LoVo (cell line): ENCODE results near the gene TCP11.

Experiments
- DNase-seq: peaks from one replicate; pipeline ENCODE4 v3.0.0-alpha.2; 2016; ENCODE audit warnings: low spot score

Gene TCP11

DNA sequence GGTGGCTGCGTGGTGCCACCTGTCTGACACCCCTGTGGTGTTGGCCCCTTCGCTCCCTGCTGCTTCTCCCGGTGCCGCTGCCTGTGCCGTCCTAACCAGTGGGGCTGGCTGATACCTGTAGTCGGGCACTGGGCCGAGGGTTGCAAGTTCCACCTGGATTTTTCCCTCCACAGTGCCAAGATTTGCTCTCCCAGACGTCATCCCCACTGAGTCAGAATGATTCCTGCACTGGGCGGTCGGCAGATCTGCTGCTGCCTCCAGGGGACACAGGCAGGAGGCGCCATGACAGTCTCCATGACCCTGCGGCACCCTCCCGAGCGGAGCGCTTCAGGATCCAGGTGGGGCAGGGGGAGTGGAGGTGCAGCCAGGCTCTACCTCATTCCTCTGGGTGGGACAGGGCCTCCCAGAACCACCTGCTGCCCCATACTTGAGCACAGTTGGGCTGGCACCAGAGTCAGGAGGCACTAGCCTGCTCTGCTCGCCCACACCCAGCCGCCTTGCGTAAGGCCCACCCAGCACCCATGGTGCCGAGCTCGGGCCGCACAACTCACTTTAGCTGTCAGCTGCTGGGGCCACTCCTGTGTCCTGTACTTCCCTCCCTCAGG lies 60.2 kb downstream of the TCP11 start:
- no peak for DNase-seq

GRCh38 chr6:35080016-35080680 lies 61.0 kb downstream of the TCP11 start:
- no peak for DNase-seq

DNA sequence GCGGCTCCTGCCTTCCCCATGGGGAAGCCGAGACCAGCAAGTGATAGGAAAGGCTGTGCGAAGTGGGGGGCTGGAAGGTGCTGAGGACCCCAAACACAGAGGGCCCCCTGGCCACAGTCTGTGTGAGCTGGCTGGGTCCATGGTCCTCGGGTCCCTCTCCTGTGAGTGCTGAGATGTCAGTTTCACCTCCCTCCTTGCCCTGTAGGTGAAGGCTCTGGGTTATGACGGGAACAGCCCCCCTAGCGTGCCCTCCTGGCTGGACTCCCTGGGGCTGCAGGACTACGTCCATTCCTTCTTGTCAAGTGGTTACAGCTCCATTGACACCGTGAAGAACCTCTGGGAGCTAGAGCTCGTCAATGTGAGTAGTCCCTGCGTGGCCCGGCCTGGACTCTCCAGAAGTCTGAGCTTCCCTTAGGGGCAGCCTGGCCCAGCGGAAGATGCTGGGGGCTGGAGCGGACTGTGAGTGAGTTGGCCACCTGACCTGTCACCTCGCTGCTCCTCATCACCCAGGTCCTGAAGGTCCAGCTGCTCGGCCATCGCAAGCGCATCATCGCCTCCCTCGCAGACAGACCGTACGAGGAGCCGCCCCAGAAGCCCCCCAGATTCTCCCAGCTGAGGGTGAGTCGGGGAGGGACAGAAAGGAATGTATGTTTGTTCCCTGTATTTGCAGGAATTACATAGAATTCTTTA lies 61.7 kb downstream of the TCP11 start:
- DNase-seq, result no peak

GRCh38 chr6:35078896-35079295 lies 62.2 kb downstream of the TCP11 start:
- no peak for DNase-seq

- DNase-seq, result no peak
These were observed 62.8 kb downstream of the TCP11 start for GRCh38 chr6:35078226-35078850.

- no peak for DNase-seq
These were observed 63.4 kb downstream of the TCP11 start for GRCh38 chr6:35077713-35078105.

DNA sequence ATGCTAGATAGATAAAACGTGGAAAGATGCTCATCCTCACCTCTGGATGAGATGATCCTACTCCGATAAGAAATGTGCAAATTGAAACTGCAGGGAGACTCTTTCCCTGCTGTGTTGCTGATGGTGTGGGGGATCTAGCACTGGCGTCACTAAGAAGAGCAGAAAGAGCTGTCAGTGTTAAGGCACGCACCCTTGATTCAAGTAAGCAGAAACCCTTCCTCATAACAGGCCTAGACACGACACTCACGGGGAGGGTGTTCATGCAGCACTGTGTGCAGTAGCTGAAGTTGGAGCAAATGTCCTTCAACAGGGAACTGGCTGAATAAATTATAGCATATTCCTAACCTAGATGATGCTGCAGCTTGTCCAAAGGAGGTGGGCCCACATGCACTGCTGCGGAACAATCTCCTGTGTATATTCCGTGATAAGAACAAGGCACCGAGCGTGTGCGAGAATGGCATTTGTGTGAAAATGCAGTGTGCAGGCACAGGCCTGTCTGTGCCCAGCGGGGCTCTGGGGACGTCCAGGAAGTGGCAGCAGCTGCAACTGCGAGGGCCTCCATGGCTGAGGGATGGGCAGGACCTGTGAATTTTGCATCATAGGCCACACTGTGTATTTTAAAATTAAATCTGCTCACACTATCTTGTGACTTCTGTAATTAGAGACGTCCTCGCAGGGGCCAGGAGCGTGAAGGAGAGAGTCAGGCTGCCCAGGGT lies 64.0 kb downstream of the TCP11 start:
- no peak for DNase-seq

DNA sequence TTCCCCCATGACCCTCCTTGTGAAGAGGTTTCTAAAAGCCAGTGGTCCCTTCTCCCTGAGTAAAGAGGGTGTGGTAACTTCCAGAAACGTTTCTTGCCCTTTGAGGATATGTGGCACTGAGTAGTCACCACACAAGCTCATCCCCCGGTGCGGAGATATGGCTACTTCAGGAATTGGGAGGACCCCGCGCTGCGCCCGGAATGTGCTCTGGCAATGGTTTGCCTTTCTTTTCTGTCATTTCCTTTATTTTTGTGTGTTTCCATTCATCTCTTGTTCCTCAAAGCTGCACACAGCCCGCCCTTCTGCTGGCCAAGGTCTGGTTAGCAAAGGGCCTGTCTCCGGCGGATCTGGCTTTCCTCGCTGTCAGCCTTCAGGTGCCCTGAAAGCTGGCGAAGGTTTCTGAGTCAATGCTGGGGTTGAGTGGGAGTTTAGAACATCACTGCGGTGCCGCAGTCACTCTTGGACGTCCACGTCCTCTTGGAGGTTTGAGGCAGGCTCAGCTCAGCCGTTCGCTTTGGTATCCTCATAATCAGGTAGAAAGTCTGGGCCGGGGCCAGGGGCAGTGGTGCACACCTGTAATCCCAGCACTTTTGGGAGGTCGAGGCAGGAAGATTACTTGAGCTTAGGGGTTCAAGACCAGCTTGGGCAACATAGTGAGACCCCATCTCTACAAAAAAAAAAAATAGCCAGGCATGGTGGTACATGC lies 67.2 kb downstream of the TCP11 start:
- no peak for DNase-seq

DNA sequence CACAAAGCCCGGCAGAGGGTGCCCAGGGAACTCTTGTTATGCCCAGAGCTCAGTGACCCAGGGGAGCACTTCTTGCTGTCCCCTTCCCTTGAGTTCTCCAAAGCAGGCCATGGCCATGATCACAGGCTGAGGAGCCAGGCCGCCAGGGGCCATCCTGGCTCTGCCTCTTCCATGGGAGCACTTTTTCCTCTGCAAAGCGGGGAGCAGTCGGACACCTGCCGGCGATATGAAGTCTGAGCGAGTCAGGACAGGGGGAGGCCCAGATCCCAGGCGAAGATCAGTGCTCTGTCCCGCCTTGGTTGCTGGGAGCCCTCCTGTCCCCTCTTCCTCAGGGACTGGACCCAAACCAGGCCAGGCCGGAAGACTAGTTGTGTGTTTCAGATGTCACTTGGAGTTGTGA lies 67.9 kb downstream of the TCP11 start:
- DNase-seq, result no peak

DNA sequence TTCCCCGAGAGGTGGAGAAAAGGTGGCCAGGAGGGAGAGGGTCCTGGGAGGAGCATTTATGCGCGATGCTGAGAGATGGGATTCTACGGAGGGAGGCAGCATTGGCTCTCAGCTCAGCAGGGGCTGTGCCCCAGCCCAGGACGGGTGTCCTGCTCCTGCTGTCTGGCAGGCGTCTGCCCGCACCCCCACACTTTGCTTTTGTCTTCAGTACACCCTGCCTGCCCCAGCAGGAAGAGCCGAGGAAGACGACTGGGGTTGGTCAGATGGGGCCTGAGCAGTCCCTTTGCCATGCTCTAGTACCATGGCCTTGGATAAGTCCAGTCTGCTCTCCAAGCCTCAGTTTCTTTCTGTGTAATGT lies 68.5 kb downstream of the TCP11 start:
- DNase-seq, result no peak

- DNase-seq, result no peak
These were observed 69.0 kb downstream of the TCP11 start for GRCh38 chr6:35072051-35072697.

DNA sequence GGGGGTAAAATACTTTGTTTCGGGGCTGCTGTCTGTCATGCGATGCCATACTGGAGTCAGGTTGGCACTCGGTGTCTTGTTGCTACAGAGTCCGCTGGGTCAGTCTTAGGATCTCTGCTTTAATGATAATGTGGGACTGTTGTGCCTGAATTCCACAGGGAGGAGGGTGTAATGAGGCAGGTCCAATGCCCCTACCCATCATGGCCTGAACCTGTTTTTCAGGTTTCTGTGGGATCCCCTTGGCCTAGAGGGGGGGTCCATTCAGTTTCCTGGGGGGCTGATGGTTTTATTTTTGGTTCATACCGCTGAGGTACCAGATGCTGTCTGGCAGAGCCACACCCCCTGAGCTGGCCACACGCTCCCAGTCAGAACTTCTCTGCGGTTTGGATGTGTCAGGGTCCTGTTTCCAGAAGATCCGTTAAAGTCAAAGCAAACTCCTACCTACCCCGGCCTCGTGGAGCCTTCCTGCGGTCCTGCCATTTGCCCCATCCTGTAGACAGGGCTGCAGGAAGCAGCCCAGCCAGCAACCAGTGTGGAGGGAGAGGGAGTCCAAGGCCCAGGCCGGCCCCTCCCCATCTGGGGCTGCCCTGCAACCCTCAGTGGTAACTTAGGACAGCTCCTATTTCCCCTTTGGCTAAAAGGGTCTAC lies 69.7 kb downstream of the TCP11 start:
- DNase-seq, result no peak

DNA sequence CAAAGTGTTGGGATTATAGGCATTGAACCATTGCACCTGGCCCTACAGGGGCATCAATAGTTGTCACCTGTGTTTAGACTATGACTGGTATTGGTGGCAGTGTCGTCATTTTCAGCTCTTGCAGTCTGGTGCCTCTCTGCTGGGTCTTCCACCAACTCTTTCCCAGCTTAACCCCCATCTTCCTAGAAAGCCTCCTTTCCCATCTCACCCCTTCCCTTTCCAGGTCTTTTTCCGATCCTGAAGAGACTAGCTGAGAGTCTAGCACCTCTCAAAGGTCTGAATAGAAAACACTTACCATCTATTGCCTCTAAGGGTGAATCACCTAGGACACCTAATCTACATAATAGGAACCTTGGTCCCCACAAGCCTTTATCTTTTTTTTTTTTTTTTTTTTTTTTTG lies 71.0 kb downstream of the TCP11 start:
- DNase-seq, result no peak

- no peak for DNase-seq
These were observed 71.9 kb downstream of the TCP11 start for GRCh38 chr6:35069262-35069661.

GRCh38 chr6:35068644-35069043 lies 72.5 kb downstream of the TCP11 start:
- no peak for DNase-seq

DNA sequence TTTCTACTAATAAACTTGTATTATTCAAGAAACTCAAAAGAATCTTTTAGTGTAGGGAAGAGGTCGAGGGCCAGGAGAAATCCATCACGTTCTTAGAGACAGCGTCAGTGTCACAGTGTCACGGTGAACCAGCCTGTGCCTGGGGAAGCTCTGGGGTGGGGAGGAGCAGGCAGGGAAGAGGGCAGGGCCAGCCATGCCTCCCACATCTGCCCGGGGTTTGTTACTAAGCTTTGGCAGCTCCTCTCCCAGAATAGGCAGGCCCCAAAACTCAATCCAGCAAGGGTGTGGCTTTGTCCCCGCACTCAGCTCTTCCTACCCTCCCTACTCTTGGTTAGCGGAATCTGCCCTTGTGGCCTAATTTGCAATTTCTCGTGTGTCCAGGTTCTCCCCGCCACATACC lies 72.9 kb downstream of the TCP11 start:
- no peak for DNase-seq
